ENCODE results near the gene UNC79. TPM values are rescaled to one million over a fixed set of nuclear protein-coding genes. Genes with fewer than 3 reads are reported as not detected.

UNC79 gene
- total RNA-seq, 4 donors from 2014 or later = 0.14 to 0.32 TPM; not detected in 2

DNA sequence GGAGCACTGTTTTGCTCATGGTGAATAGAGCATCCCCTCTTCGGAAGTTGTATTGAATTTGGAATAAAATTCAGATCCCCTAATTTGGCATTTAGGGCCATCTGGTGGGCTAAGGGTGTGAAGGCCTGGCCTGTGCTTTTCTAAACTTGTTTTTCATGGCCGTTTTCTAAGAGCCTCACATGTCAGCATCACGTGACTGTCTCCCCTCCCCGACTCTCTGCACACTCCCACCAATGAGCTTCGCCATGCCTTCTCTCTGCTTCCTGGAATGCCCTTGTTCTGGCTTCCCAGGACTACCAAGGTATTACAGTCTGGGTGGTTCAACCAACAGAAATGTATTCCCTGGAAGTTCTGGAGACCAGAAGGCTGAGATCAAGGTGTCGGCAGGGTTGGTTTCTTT, 272.2 kb downstream of the UNC79 start:
- Histone ChIP-seq H3K4me3 (no peak overlapping the region), H3K27ac (no peak overlapping the region), H3K27me3 (no peaks in the 10 kb centered on the region), H3K4me1 (peaks cover 0 to 2% (median 0%) of the 10 kb centered on the region in 4 donors), H3K9me3 (no peaks in the 10 kb centered on the region), H3K36me3 (no peaks in the 10 kb centered on the region)
- TF ChIP-seq, protein P1, sequence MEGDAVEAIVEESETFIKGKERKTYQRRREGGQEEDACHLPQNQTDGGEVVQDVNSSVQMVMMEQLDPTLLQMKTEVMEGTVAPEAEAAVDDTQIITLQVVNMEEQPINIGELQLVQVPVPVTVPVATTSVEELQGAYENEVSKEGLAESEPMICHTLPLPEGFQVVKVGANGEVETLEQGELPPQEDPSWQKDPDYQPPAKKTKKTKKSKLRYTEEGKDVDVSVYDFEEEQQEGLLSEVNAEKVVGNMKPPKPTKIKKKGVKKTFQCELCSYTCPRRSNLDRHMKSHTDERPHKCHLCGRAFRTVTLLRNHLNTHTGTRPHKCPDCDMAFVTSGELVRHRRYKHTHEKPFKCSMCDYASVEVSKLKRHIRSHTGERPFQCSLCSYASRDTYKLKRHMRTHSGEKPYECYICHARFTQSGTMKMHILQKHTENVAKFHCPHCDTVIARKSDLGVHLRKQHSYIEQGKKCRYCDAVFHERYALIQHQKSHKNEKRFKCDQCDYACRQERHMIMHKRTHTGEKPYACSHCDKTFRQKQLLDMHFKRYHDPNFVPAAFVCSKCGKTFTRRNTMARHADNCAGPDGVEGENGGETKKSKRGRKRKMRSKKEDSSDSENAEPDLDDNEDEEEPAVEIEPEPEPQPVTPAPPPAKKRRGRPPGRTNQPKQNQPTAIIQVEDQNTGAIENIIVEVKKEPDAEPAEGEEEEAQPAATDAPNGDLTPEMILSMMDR (IDR thresholded peaks at IDR 0.05) = no peak
- TF ChIP-seq POLR2A (IDR thresholded peaks at IDR 0.05) = no peak
- TF ChIP-seq EP300 (IDR thresholded peaks at IDR 0.05; ENCODE audit: low read depth) = no peak
- no peak for TF ChIP-seq POLR2AphosphoS5 (IDR thresholded peaks at IDR 0.05)
- in situ Hi-C loops (cut with MboI; ENCODE audit: low pct_ligation_motif_present in 1 of 4, low pct_unique_long_range_greater_than_20kb in 1 of 4, low sequenced_read_pairs in 3 of 4) (no loop called here), intact Hi-C loops (cut with DNase I; ENCODE audit: low total_unique reads) (no loop called here)
- no peak for DNase-seq
- 78% methylated on average over 6 of the region's 6 CpGs; no CpG with 5 or more reads in 1 of the 2 donors for WGBS, 2 donors (ENCODE audit: low coverage in 1 of 2)

DNA sequence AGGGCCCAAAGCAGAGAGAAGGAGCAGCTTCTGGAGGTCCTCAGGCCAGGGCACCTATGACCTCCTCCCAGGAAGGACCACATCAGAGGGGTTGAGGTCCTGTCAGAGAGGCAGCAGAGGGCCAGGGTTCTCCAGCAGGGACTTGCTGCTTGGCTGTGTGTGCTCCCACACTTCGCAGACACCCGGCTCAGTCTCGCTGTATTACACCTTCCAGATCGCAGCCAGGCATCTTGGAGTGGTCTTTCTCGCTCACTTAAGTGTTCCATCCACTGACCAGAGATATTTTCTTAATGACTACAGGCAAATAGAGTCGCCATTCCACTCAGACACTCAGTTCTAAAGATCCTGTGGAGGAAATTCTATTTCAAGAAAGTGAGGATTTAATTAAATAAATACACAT, 273.2 kb downstream of the UNC79 start:
- intact Hi-C loops (cut with DNase I; ENCODE audit: low total_unique reads) = no loop called here
- DNase-seq = no peak
- no peak overlapping the region for H3K4me3 ChIP-seq
- TF ChIP-seq POLR2A (IDR thresholded peaks at IDR 0.05) (no peak), EP300 (IDR thresholded peaks at IDR 0.05; ENCODE audit: low read depth) (no peak), POLR2AphosphoS5 (IDR thresholded peaks at IDR 0.05) (no peak)
- TF ChIP-seq, protein P1 (IDR thresholded peaks at IDR 0.05) = no peak
- no peaks in the 10 kb centered on the region for H3K27me3 ChIP-seq
- 40 to 88% methylated on average over 1 to 6 of the region's 6 CpGs for WGBS, 2 donors (ENCODE audit: low coverage in 1 of 2)
- peaks cover 0 to 3% (median 0%) of the 10 kb centered on the region in 4 donors for H3K4me1 ChIP-seq
- in situ Hi-C loops (cut with MboI; ENCODE audit: low pct_ligation_motif_present in 1 of 4, low pct_unique_long_range_greater_than_20kb in 1 of 4, low sequenced_read_pairs in 3 of 4) = no loop called here
- H3K27ac ChIP-seq = no peak overlapping the region
- no peaks in the 10 kb centered on the region for H3K9me3 ChIP-seq
- no peaks in the 10 kb centered on the region for H3K36me3 ChIP-seq

DNA sequence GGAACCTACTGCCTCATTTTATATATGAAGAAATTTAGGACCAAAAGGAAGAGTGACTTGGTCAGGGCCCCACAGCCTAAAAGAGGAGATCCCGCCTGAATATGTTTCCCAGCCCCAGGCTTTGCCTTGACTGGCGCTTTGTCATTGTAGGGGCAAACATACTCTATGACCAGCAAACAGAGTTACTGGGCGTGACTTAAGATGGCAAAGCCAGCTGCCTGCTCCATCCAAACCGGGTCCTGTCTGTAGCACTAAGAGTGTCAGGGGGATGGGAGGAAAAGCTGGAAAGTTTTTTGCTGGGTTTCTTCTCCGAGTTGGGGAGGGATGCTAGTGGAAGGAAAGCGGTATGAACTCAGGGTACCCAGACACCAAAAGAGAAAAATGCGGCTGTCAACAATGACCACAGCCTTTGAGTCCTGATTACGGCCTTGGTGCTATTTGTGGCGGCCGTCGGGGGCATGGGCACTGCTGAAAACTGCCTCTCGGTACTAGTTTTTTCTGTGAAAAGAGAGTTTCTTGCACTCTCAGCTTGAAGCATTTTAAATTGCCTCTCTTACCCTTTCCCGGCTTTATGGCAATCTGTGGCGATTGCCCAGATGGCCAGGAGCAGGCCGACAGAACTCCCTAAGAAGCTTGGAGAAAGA, 274.9 kb downstream of the UNC79 start:
- Histone ChIP-seq H3K9me3 (no peaks in the 10 kb centered on the region), H3K27ac (no peak overlapping the region), H3K27me3 (no peaks in the 10 kb centered on the region), H3K4me3 (no peak overlapping the region), H3K36me3 (no peaks in the 10 kb centered on the region), H3K4me1 (peaks cover 0 to 3% (median 0%) of the 10 kb centered on the region in 4 donors)
- DNase-seq = no peak
- TF ChIP-seq POLR2AphosphoS5 (IDR thresholded peaks at IDR 0.05) = no peak
- no peak for TF ChIP-seq EP300 (IDR thresholded peaks at IDR 0.05; ENCODE audit: low read depth)
- no peak for TF ChIP-seq POLR2A (IDR thresholded peaks at IDR 0.05)
- TF ChIP-seq, protein P1 (IDR thresholded peaks at IDR 0.05) = no peak
- in situ Hi-C loops (cut with MboI; ENCODE audit: low pct_ligation_motif_present in 1 of 4, low pct_unique_long_range_greater_than_20kb in 1 of 4, low sequenced_read_pairs in 3 of 4) (no loop called here), intact Hi-C loops (cut with DNase I; ENCODE audit: low total_unique reads) (loop anchor here (5.0 kb wide), 1 partner anchor 1938 kb away; no protein-coding TSS in a partner anchor)
- 86 to 91% methylated on average over 6 to 15 of the region's 15 CpGs for WGBS, 2 donors (ENCODE audit: low coverage in 1 of 2)

DNA sequence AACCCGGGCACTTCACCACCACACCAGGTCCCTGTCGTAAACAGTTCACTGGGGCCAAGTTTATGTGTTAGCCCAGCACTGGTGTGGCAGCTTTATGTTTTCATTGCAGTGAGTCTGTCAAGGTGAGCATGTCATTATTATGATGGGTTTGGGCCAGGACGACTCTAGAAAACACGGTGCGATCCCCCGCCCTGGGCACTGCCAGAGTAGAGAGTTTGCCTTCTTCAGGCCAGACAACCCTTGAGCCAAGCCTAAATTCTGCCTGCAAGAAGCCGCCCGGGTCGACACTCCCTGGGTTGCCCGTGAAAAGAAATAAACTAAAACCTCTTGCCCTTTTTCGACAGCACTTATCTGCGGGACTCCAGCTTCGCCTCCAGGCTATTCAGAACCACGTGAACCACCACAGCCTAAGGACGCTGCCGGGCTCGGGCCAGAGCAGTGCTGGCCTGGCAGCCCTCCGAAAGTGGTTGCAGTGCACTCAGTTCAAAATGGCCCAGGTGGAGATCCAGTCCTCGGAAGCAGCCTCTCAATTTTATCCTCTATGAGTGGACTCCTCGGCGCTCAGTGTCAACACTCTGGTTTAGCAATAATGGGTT, 275.7 kb downstream of the UNC79 start:
- Histone ChIP-seq H3K36me3 (no peaks in the 10 kb centered on the region), H3K27ac (no peak overlapping the region), H3K4me3 (no peak overlapping the region), H3K4me1 (peaks cover 0 to 3% (median 0%) of the 10 kb centered on the region in 4 donors), H3K27me3 (no peaks in the 10 kb centered on the region), H3K9me3 (no peaks in the 10 kb centered on the region)
- in situ Hi-C loops (cut with MboI; ENCODE audit: low pct_ligation_motif_present in 1 of 4, low pct_unique_long_range_greater_than_20kb in 1 of 4, low sequenced_read_pairs in 3 of 4) (no loop called here), intact Hi-C loops (cut with DNase I; ENCODE audit: low total_unique reads) (loop anchor here (5.0 kb wide), 1 partner anchor 1939 kb away; no protein-coding TSS in a partner anchor)
- 75 to 86% methylated on average over 4 to 19 of the region's 21 CpGs for WGBS, 2 donors (ENCODE audit: low coverage in 1 of 2)
- TF ChIP-seq EP300 (IDR thresholded peaks at IDR 0.05; ENCODE audit: low read depth) (no peak), POLR2AphosphoS5 (IDR thresholded peaks at IDR 0.05) (no peak), POLR2A (IDR thresholded peaks at IDR 0.05) (no peak)
- TF ChIP-seq, protein P1 (IDR thresholded peaks at IDR 0.05) = no peak
- no peak for DNase-seq

All from transverse colon (tissue), 4 donors.